ENCODE data around the gene ZNF618. TPM values are rescaled to one million over a fixed set of nuclear protein-coding genes. Genes with fewer than 3 reads are reported as not detected.
A peak's percentile ranks its signal among the peaks of the same experiment; 100 is the strongest.

ZNF618 gene
- total RNA-seq, 1 donor from 2014 or later, result 0.19 TPM

DNA sequence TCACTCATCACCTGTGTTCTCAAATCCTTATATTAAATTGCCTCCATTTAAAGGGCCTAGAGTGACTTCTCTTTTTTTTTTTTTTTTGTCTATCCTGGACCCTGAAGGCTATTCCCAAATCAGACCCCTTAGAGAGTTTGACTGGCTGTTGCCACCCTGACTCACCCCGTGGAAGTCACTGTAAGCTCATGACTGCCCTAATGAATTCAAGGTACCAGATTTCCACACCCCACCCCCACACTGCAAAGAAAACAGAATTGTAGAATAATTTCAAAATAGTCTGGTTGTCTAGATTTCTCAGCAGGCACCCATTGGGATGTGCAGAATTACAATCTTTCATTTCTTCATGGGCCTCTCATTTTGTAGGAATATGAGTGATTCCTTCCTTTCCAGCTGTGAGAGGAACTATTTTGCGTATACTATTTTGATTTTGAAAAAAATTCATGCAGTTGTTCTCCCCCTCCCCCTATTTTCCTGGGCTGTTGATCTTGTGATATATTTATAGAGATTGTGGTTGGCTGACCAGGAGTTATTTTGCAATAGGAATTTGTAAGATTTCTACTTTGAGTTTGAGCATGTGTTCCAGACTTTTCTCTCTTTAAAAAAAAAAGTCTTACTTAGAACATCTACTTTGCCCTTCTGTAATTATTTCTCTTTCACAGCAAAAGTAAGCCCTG lies 79.1 kb downstream of the ZNF618 start:
- Mint-ChIP-seq H3K4me1 (no peaks in the 10 kb centered on the region), H3K9me3 (no peaks in the 10 kb centered on the region), H3K27ac (no peak overlapping the region), H3K36me3 (ENCODE audit: low read depth) (no peaks in the 10 kb centered on the region), H3K4me3 (no peak overlapping the region), H3K27me3 (peaks cover 2% of the 10 kb centered on the region)
- intact Hi-C loops (cut with micrococcal nuclease), result no loop called here
- DNase-seq, result no peak

- H3K27me3 Mint-ChIP-seq, result peaks cover 2% of the 10 kb centered on the region
- no peaks in the 10 kb centered on the region for H3K4me1 Mint-ChIP-seq
- no peaks in the 10 kb centered on the region for H3K36me3 Mint-ChIP-seq (ENCODE audit: low read depth)
- H3K9me3 Mint-ChIP-seq, result no peaks in the 10 kb centered on the region
- no peak for DNase-seq
- no peak overlapping the region for H3K27ac Mint-ChIP-seq
- intact Hi-C loops (cut with micrococcal nuclease), result no loop called here
- H3K4me3 Mint-ChIP-seq, result no peak overlapping the region
Measured at GRCh38 chr9:113956901-113957300, 80.8 kb downstream of the ZNF618 start.

GRCh38 chr9:113957351-113957750 lies 81.2 kb downstream of the ZNF618 start:
- H3K4me3 Mint-ChIP-seq, result no peak overlapping the region
- H3K9me3 Mint-ChIP-seq, result no peaks in the 10 kb centered on the region
- intact Hi-C loops (cut with micrococcal nuclease), result no loop called here
- H3K36me3 Mint-ChIP-seq (ENCODE audit: low read depth), result no peaks in the 10 kb centered on the region
- no peak overlapping the region for H3K27ac Mint-ChIP-seq
- H3K4me1 Mint-ChIP-seq, result no peaks in the 10 kb centered on the region
- DNase-seq, result no peak
- peaks cover 2% of the 10 kb centered on the region for H3K27me3 Mint-ChIP-seq

GRCh38 chr9:113957821-113958341 lies 81.8 kb downstream of the ZNF618 start:
- no peak for DNase-seq
- Mint-ChIP-seq H3K27ac (no peak overlapping the region), H3K4me3 (no peak overlapping the region), H3K36me3 (ENCODE audit: low read depth) (no peaks in the 10 kb centered on the region), H3K9me3 (no peaks in the 10 kb centered on the region), H3K4me1 (no peaks in the 10 kb centered on the region), H3K27me3 (peaks cover 2% of the 10 kb centered on the region)
- intact Hi-C loops (cut with micrococcal nuclease), result no loop called here

DNA sequence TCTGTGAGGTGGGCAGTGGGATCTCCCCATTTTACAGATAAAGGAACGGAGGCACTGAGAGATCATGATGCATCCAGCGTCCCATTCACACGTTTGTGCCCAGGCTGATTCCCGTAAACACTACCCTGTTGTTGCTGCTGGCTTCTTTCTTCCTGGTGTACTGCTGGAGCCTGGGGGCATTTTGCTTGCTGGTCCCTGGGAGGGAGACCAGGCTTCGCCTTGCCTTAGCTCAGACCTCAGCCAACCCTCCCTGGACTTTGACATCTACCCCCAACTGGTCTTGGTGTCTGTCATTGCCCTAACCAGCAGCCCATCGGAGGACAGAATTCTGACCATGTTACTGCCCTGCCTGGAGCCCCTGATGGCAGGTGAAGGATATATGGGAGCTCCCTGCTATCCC lies 82.4 kb downstream of the ZNF618 start:
- Mint-ChIP-seq H3K4me3 (no peak overlapping the region), H3K27ac (no peak overlapping the region), H3K4me1 (no peaks in the 10 kb centered on the region), H3K27me3 (peaks cover 2% of the 10 kb centered on the region), H3K9me3 (no peaks in the 10 kb centered on the region), H3K36me3 (ENCODE audit: low read depth) (no peaks in the 10 kb centered on the region)
- DNase-seq, result no peak
- intact Hi-C loops (cut with micrococcal nuclease), result no loop called here

DNA sequence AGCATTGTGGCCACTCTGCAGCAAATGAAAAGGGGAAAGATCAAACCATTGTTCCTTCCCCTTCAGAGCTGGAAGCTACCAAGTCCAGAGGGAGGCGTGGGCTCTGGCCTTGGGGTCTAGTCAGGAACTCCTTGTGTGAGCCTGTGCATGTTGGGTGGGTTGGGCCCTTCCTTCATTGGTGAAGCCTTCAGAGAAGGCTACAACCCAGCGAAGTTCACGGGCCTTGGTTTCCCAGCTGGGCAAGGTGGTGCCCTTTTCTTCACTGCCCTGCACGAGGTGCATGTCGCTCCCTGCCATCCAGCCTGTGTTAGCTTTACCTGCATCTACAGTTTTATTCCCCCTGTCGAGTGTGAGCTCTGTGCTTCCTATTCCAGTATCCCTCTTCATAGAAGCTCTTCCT lies 84.7 kb downstream of the ZNF618 start:
- DNase-seq, result no peak
- no peaks in the 10 kb centered on the region for H3K27me3 Mint-ChIP-seq
- intact Hi-C loops (cut with micrococcal nuclease), result no loop called here
- H3K36me3 Mint-ChIP-seq (ENCODE audit: low read depth), result no peaks in the 10 kb centered on the region
- H3K9me3 Mint-ChIP-seq, result no peaks in the 10 kb centered on the region
- H3K27ac Mint-ChIP-seq, result no peak overlapping the region
- H3K4me1 Mint-ChIP-seq, result no peaks in the 10 kb centered on the region
- no peak overlapping the region for H3K4me3 Mint-ChIP-seq

GRCh38 chr9:113962396-113962795 lies 86.3 kb downstream of the ZNF618 start:
- DNase-seq, result no peak
- no peaks in the 10 kb centered on the region for H3K27me3 Mint-ChIP-seq
- H3K36me3 Mint-ChIP-seq (ENCODE audit: low read depth), result no peaks in the 10 kb centered on the region
- no peaks in the 10 kb centered on the region for H3K9me3 Mint-ChIP-seq
- intact Hi-C loops (cut with micrococcal nuclease), result no loop called here
- H3K27ac Mint-ChIP-seq, result no peak overlapping the region
- no peaks in the 10 kb centered on the region for H3K4me1 Mint-ChIP-seq
- no peak overlapping the region for H3K4me3 Mint-ChIP-seq

DNA sequence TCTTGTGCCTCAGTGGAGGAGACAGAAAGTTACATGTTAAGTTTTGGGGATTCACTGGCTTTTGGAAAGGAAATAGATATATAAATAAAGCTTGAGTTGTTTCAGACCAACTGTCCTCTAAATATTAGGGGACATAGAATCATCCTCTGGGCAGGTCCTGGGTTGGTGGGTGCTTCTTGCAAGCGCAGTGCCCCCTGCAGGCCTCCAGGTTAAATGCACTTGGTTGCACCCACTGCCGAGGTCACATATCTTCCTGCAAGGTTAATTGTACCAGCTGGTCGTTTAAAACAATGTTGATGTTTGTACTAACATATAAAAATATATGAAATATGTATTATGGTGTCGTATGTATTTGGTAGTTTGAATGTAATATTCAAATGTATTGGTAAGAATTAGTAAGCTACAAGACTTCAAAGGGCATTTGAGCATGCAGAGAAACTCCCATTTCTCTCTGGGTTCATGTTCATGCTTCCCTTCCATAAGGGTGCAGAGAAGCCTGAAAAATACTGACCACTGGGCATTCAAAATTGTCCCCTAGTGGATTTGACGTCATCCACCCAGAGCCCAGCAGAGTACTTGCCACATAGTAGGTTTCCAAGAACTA lies 87.0 kb downstream of the ZNF618 start:
- H3K4me3 Mint-ChIP-seq, result no peak overlapping the region
- intact Hi-C loops (cut with micrococcal nuclease), result loop anchor here (1.0 kb wide), 1 partner anchor 156 kb away; no protein-coding TSS in a partner anchor
- no peaks in the 10 kb centered on the region for H3K36me3 Mint-ChIP-seq (ENCODE audit: low read depth)
- no peaks in the 10 kb centered on the region for H3K4me1 Mint-ChIP-seq
- DNase-seq, result peak; percentile 79
- no peak overlapping the region for H3K27ac Mint-ChIP-seq
- H3K27me3 Mint-ChIP-seq, result no peaks in the 10 kb centered on the region
- H3K9me3 Mint-ChIP-seq, result no peaks in the 10 kb centered on the region

GRCh38 chr9:113963696-113964494 lies 87.8 kb downstream of the ZNF618 start:
- intact Hi-C loops (cut with micrococcal nuclease), result loop anchor here (1.0 kb wide), 1 partner anchor 157 kb away; no protein-coding TSS in a partner anchor
- H3K4me1 Mint-ChIP-seq, result no peaks in the 10 kb centered on the region
- H3K36me3 Mint-ChIP-seq (ENCODE audit: low read depth), result no peaks in the 10 kb centered on the region

DNA sequence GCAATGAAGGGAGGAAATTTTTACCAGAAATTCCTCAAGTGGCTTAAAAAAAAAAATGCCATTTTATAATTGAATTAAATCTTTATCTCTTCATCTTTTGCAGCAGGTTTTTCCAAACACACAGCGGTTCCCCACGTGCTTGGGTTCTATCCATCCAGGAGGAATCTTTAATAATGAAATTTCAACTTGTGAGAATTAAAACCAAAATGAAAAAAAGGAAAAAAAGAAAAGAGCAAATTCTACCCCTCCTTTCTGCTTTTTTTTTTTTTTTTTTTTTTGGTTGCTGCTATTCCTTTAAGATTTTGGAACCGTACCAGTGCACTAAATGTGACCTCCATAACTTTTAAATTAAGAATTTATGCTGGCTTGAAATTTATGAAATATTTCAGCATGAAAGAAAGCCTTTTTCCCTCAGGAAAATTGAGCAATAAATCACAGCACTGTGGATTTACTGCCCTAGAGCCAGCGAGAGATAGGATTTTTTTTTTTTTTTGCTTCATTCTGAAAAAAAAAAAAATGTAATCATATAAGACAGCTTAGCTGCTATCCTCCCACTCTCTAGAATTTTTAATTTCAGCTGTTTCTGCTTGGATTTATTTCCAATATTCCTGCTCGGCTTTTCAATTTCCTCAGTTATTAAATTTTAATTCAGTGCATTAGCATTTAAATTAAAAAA lies 88.5 kb downstream of the ZNF618 start:
- Mint-ChIP-seq H3K9me3 (no peaks in the 10 kb centered on the region), H3K36me3 (ENCODE audit: low read depth) (no peaks in the 10 kb centered on the region), H3K27me3 (no peaks in the 10 kb centered on the region), H3K4me1 (no peaks in the 10 kb centered on the region), H3K27ac (no peak overlapping the region), H3K4me3 (no peak overlapping the region)
- no peak for DNase-seq
- intact Hi-C loops (cut with micrococcal nuclease), result no loop called here

More at GRCh38 chr9:113963696-113964494, 87.8 kb downstream of the ZNF618 start:
- H3K27me3 Mint-ChIP-seq, result no peaks in the 10 kb centered on the region
- H3K9me3 Mint-ChIP-seq, result no peaks in the 10 kb centered on the region
- DNase-seq, result no peak
- no peak overlapping the region for H3K27ac Mint-ChIP-seq
- no peak overlapping the region for H3K4me3 Mint-ChIP-seq

GRCh38 chr9:113966394-113966793 lies 90.3 kb downstream of the ZNF618 start:
- intact Hi-C loops (cut with micrococcal nuclease), result no loop called here
- Mint-ChIP-seq H3K27ac (no peak overlapping the region), H3K4me3 (no peak overlapping the region), H3K36me3 (ENCODE audit: low read depth) (no peaks in the 10 kb centered on the region), H3K27me3 (no peaks in the 10 kb centered on the region), H3K4me1 (no peaks in the 10 kb centered on the region), H3K9me3 (no peaks in the 10 kb centered on the region)
- DNase-seq, result no peak

DNA sequence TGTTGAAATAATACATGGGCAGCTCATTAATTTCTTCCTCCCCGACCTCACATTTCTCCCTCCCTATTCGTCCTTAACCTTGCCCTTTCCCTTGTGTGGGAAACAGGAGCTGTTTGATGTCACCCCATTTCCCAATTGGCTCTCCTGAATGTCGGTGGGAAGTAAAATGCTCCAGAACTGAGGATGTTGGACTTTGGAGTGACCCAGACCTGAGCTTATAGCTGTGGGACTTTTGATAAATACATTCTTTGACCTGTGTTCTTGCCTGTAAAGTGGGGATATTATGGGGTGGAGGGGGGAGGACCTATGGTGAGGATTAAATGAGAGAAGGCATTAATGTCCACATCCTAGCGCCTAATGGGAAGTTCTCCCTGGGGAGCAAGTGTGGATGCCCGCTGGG lies 91.3 kb downstream of the ZNF618 start:
- Mint-ChIP-seq H3K4me3 (no peak overlapping the region), H3K9me3 (no peaks in the 10 kb centered on the region), H3K36me3 (ENCODE audit: low read depth) (no peaks in the 10 kb centered on the region), H3K27ac (no peak overlapping the region), H3K27me3 (no peaks in the 10 kb centered on the region), H3K4me1 (no peaks in the 10 kb centered on the region)
- no peak for DNase-seq
- intact Hi-C loops (cut with micrococcal nuclease), result no loop called here

- H3K27me3 Mint-ChIP-seq, result no peaks in the 10 kb centered on the region
Measured at GRCh38 chr9:113969343-113969742, 93.2 kb downstream of the ZNF618 start.

More at GRCh38 chr9:113969343-113969742, 93.2 kb downstream of the ZNF618 start:
- no peak for DNase-seq
- Mint-ChIP-seq H3K9me3 (no peaks in the 10 kb centered on the region), H3K27ac (no peak overlapping the region), H3K4me3 (no peak overlapping the region), H3K4me1 (no peaks in the 10 kb centered on the region), H3K36me3 (ENCODE audit: low read depth) (no peaks in the 10 kb centered on the region)
- intact Hi-C loops (cut with micrococcal nuclease), result no loop called here

Measured in activated CD4-positive, alpha-beta T cell treated with anti-CD3 and anti-CD28 coated beads, Interleukin-2, amount 10 ng/mL, durations not matched to agents 24 days and 14 days (primary cell).